Kidney epithelial cell (primary cell): ENCODE data around the gene NEDD4L. TPM values are rescaled to one million over a fixed set of nuclear protein-coding genes. Genes with fewer than 3 reads are reported as not detected.

Experiments
- DNase-seq: peaks from one replicate; pipeline ENCODE4 v3.0.0-alpha.2; 2010; ENCODE audit warnings: low read depth
- H3K27me3 ChIP-seq: 2 replicates; pipeline ENCODE4 v1.6.0; 2011; ENCODE audit warnings: low read length; ENCODE audit not compliant: control insufficient read depth, insufficient read depth
- H3K36me3 ChIP-seq: 2 replicates; pipeline ENCODE4 v1.5.1; 2011; ENCODE audit warnings: low read length; ENCODE audit not compliant: control insufficient read depth, insufficient read depth
- H3K4me3 ChIP-seq: 2 replicates; pipeline ENCODE4 v1.5.1; 2011; ENCODE audit warnings: low read depth, mild to moderate bottlenecking, control low read depth, low read length
- total RNA-seq: library from RNA; depleted of rRNA; stranded (reverse); fragments of >200 nt; gene quantifications from 2 replicates; pipeline ENCODE4 v1.2.3, GENCODE V29; 2015
- TF ChIP-seq, protein P1 (sequence below): IDR thresholded peaks from 2 replicates; pipeline ENCODE4 v1.5.1; 2011; ENCODE audit warnings: mild to moderate bottlenecking, moderate library complexity, low read length, control low read depth, inconsistent platforms; ENCODE audit not compliant: insufficient read depth, poor library complexity, severe bottlenecking

NEDD4L gene
- total RNA-seq, 1 donor from 2014 or later, result 88.3 TPM

DNA sequence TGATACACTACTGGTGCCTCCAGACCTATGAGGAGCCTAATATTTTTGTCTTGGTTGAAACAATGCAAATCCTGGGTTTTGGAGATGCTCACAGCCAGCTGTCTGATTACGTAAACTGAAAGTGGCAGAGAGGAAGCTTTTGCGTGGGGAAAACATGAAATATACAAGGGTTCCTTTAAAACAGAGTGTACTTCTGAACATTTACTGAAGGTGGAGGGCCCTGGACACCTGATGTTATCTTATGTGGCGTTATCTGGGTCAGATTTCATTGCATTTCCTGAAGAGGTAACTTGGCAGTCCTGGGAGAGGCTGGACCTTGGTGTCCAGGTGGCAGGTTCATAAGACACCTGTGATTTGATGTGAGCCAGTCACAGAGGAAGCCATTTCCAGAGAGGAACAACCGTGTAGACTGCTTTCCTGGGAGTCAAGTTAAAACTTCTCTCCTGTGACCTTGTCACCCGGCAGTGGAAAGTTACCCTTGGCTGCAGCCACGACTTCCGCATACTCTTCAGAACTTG is 105.0 kb downstream of the NEDD4L start:
- Histone ChIP-seq H3K27me3 (no peaks in the 10 kb centered on the region), H3K36me3 (no peaks in the 10 kb centered on the region), H3K4me3 (no peak overlapping the region)
- TF ChIP-seq, protein P1, sequence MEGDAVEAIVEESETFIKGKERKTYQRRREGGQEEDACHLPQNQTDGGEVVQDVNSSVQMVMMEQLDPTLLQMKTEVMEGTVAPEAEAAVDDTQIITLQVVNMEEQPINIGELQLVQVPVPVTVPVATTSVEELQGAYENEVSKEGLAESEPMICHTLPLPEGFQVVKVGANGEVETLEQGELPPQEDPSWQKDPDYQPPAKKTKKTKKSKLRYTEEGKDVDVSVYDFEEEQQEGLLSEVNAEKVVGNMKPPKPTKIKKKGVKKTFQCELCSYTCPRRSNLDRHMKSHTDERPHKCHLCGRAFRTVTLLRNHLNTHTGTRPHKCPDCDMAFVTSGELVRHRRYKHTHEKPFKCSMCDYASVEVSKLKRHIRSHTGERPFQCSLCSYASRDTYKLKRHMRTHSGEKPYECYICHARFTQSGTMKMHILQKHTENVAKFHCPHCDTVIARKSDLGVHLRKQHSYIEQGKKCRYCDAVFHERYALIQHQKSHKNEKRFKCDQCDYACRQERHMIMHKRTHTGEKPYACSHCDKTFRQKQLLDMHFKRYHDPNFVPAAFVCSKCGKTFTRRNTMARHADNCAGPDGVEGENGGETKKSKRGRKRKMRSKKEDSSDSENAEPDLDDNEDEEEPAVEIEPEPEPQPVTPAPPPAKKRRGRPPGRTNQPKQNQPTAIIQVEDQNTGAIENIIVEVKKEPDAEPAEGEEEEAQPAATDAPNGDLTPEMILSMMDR, result no peak
- DNase-seq, result no peak

DNA sequence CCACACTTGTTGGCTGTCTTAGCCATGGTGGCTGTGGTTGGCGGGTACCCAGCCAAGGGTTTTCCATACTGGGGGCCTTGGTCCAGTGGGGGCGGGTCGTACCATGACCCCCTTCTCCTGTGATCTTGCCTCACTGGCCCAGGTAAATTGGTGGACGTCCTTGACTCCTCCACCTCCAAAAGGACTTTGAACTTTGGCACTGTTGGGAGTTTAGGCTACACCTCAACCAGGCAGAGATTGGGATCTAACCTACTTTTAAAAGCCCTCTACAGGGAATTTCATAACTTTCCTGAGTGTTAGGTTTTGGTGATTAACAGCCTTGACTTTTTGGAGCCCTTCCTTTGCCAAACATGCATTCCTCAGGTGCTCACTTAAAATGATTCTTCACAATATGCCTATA is 106.7 kb downstream of the NEDD4L start:
- Histone ChIP-seq H3K36me3 (no peaks in the 10 kb centered on the region), H3K4me3 (no peak overlapping the region), H3K27me3 (no peaks in the 10 kb centered on the region)
- TF ChIP-seq, protein P1, result no peak
- no peak for DNase-seq

DNA sequence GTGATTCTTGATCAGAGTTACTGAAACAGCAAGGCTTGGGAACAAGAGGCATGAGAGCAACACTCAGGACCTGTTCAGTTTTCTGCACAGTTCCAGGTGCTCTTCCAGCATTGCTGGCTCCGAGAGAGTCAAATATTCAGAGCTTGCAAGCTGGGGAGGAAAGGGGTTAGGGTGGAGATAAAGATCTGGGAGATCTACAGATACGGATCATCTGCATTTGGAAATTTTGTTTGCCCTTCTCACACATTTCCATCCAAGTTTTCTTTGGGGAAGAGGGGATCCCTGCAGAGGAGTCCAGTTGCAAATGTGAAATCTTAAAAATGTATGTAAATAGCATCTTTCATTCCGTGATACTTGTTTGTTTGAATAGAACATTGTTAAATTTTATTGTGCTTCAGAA is 108.2 kb downstream of the NEDD4L start:
- H3K4me3 ChIP-seq, result no peak overlapping the region
- no peaks in the 10 kb centered on the region for H3K27me3 ChIP-seq
- DNase-seq, result no peak
- no peaks in the 10 kb centered on the region for H3K36me3 ChIP-seq
- TF ChIP-seq, protein P1, result no peak

DNA sequence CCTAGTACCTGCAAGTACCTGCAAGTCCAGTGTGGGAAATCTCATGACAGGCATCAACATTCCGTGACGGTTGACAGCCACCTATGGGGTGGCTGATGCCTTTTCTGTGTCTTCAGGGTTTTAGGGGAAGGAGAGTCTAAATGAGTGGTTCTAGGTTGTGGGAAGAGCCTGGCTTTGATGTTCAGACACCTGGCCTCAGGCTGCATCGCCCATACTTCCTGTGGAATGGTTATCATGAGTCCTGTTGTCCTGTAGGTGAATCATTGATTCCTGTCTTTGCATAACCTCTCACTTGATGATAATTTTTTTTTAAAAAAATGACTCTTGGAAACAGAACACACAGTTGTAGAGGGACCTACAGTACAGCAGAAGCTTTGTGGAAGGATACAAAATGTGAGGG is 108.9 kb downstream of the NEDD4L start:
- TF ChIP-seq, protein P1, result no peak
- Histone ChIP-seq H3K4me3 (no peak overlapping the region), H3K27me3 (no peaks in the 10 kb centered on the region), H3K36me3 (no peaks in the 10 kb centered on the region)
- no peak for DNase-seq

DNA sequence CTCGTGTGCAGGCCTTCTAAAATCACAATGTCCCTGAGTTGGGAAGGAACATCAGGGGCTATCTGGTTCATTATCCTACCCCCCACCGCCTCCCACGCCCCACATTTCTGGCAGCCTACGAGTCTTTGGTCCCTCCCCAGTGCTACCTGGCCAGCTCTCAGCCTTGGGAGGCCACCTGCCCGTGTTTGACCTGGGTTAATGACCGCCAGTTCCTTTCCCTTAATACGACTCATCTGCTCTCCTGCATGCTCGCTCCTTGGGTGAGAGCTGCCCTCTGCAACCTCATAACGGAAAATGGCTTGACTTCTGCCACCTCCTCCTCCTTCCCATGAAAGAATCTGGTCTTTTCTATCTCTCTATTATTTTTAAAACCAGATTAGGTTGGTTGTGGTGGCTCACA is 112.5 kb downstream of the NEDD4L start:
- Histone ChIP-seq H3K4me3 (no peak overlapping the region), H3K27me3 (no peaks in the 10 kb centered on the region), H3K36me3 (no peaks in the 10 kb centered on the region)
- TF ChIP-seq, protein P1, result no peak
- DNase-seq, result no peak

DNA sequence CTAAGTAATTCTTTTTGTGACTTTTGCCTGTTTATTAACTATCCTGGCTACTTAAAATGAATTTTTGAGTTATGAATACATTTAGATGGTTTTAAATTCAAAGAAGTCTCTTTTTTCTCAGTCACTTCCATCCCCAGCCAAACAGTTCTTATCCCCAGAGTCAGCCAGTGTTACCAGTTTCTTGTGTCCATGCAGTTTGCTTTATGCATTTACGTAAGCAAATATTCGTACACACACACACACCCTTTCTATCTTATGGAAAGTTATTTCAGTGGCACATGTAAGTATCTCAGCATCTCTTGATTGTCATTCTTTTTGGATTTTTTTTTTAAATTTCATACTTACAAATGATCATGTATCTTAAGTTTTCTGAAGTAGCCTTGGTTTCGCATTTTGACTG is 113.2 kb downstream of the NEDD4L start:
- TF ChIP-seq, protein P1, result no peak
- no peak for DNase-seq
- no peaks in the 10 kb centered on the region for H3K36me3 ChIP-seq
- no peaks in the 10 kb centered on the region for H3K27me3 ChIP-seq
- no peak overlapping the region for H3K4me3 ChIP-seq
